ENCODE data around the gene PHACTR3. TPM values are rescaled to one million over a fixed set of nuclear protein-coding genes. Genes with fewer than 3 reads are reported as not detected.

Gene PHACTR3
- total RNA-seq, 1 donor from 2014 or later: 0.14 TPM

GRCh38 chr20:59825563-59825920 is 221.2 kb downstream of the PHACTR3 start:
- Histone ChIP-seq H3K9me3 (ENCODE audit: insufficient read depth, low read depth, low read length) (peaks cover 2% of the 10 kb centered on the region), H3K4me2 (ENCODE audit: low read length) (no peak overlapping the region), H3K4me1 (ENCODE audit: insufficient read depth, low read length) (no peaks in the 10 kb centered on the region), H3K27ac (ENCODE audit: low read depth, low read length) (no peak overlapping the region), H2AFZ (ENCODE audit: low read depth, low read length) (no peak overlapping the region), H3K9ac (ENCODE audit: low read length) (no peak overlapping the region), H3K79me2 (ENCODE audit: insufficient read depth, low read length) (no peaks in the 10 kb centered on the region), H3K27me3 (ENCODE audit: insufficient read depth, low read length) (peaks cover 2% of the 10 kb centered on the region), H3K36me3 (ENCODE audit: insufficient read depth, low read length) (no peaks in the 10 kb centered on the region), H3K4me3 (ENCODE audit: insufficient read depth, low read depth, low read length) (no peak overlapping the region), H4K20me1 (ENCODE audit: insufficient read depth, low read length) (no peaks in the 10 kb centered on the region)
- no peaks in the 10 kb centered on the region for H3K4me1 Mint-ChIP-seq (ENCODE audit: low read depth, unreplicated experiment)
- no peak overlapping the region for H3K27ac Mint-ChIP-seq (ENCODE audit: unreplicated experiment)
- no peaks in the 10 kb centered on the region for H3K36me3 Mint-ChIP-seq (ENCODE audit: low read depth, unreplicated experiment)
- TF ChIP-seq EZH2 (IDR thresholded peaks at IDR 0.05; ENCODE audit: insufficient read depth, low read length) (no peak), CTCF (IDR thresholded peaks at IDR 0.05; ENCODE audit: insufficient read depth, low read depth, low read length) (no peak)
- H3K27me3 Mint-ChIP-seq (ENCODE audit: low read depth, unreplicated experiment): peaks cover 51% of the 10 kb centered on the region
- H3K9me3 Mint-ChIP-seq (ENCODE audit: unreplicated experiment): peaks cover 5% of the 10 kb centered on the region
- no peak for FAIRE-seq
- no peak for DNase-seq (ENCODE audit: low read depth)
- no peak overlapping the region for H3K4me3 Mint-ChIP-seq (ENCODE audit: unreplicated experiment)

DNA sequence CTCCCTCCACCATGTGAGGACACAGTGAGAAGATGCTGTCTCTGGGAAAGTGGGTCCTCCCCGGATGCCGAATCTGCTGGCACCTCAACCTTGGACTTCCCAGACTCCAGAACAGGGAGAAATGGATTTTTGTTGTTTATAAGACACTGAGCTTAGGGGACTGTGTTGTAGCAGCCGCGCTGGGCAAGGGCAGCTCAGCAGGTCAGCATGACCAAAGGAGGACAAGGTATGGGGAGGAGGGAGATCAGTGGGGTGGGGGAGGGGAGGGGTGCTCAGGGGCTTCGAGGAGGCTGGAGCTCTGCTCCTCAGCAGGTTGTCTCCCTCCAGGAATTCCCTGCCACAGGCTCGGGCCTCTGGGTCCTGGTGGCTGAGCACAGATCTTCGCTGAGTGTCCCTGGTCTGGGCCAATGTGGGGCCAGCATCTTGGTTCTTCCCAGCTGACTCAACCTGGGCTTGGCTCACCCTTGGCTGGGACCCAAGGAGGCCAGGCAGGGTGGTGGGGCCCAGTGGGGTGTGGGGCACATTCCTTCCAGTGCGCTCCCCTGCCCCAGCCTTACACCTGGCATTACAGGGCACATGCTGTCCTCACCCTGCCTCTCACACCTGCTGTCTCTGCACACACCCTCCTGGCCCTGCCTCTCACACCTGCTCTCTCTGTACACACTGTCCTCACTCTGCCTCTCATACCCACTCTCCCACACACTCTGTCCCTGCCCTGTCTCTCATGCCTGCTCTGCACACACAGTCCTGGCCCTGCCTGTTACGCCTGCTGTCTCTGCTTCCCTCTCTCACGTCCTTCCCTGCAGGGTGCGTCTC is 221.8 kb downstream of the PHACTR3 start:
- Histone ChIP-seq H3K9me3 (ENCODE audit: insufficient read depth, low read depth, low read length) (no peaks in the 10 kb centered on the region), H3K4me1 (ENCODE audit: insufficient read depth, low read length) (no peaks in the 10 kb centered on the region), H3K4me3 (ENCODE audit: insufficient read depth, low read depth, low read length) (no peak overlapping the region), H2AFZ (ENCODE audit: low read depth, low read length) (no peak overlapping the region), H3K9ac (ENCODE audit: low read length) (no peak overlapping the region), H3K36me3 (ENCODE audit: insufficient read depth, low read length) (no peaks in the 10 kb centered on the region), H3K4me2 (ENCODE audit: low read length) (no peak overlapping the region), H3K79me2 (ENCODE audit: insufficient read depth, low read length) (no peaks in the 10 kb centered on the region), H4K20me1 (ENCODE audit: insufficient read depth, low read length) (no peaks in the 10 kb centered on the region), H3K27me3 (ENCODE audit: insufficient read depth, low read length) (peaks cover 2% of the 10 kb centered on the region), H3K27ac (ENCODE audit: low read depth, low read length) (no peak overlapping the region)
- peaks cover 3% of the 10 kb centered on the region for H3K4me1 Mint-ChIP-seq (ENCODE audit: low read depth, unreplicated experiment)
- FAIRE-seq (no peak), DNase-seq (ENCODE audit: low read depth) (no peak)
- no peaks in the 10 kb centered on the region for H3K36me3 Mint-ChIP-seq (ENCODE audit: low read depth, unreplicated experiment)
- H3K27ac Mint-ChIP-seq (ENCODE audit: unreplicated experiment): no peak overlapping the region
- no peak overlapping the region for H3K4me3 Mint-ChIP-seq (ENCODE audit: unreplicated experiment)
- TF ChIP-seq CTCF (IDR thresholded peaks at IDR 0.05; ENCODE audit: insufficient read depth, low read depth, low read length) (no peak), EZH2 (IDR thresholded peaks at IDR 0.05; ENCODE audit: insufficient read depth, low read length) (no peak)
- H3K9me3 Mint-ChIP-seq (ENCODE audit: unreplicated experiment): peaks cover 3% of the 10 kb centered on the region
- peaks cover 51% of the 10 kb centered on the region for H3K27me3 Mint-ChIP-seq (ENCODE audit: low read depth, unreplicated experiment)

Measured in astrocyte (in vitro differentiated cells and primary cell).